Calu3 (cell line): ENCODE measurements around the gene TBC1D8. TPM values are rescaled to one million over a fixed set of nuclear protein-coding genes. Genes with fewer than 3 reads are reported as not detected.

Source experiments
- BruUV-seq: library from RNA; stranded (reverse); fragments of 400-500 nt; replicated peaks from 2 replicates; lab custom pipeline; 2021; lab: Mats Ljungman, UMichigan
- CTCF ChIA-PET: fragments of 300-600 bp; sonication (Branson Sonifier 250); formaldehyde crosslinking; loops from one replicate; lab custom pipeline; 2022; ENCODE audit warnings: antibody characterized with exemption; lab: Charles Lee
- DNase-seq: peaks from one replicate; pipeline ENCODE4 v3.0.0; 2022
- H3K27ac Mint-ChIP-seq: one replicate; pipeline ENCODE4 v1.8.0; 2022; ENCODE audit warnings: mixed read lengths; ENCODE audit not compliant: unreplicated experiment
- H3K27me3 Mint-ChIP-seq: one replicate; pipeline ENCODE4 v1.8.0; 2022; ENCODE audit warnings: mixed read lengths; ENCODE audit not compliant: unreplicated experiment
- H3K36me3 Mint-ChIP-seq: one replicate; pipeline ENCODE4 v1.8.0; 2022; ENCODE audit warnings: mild to moderate bottlenecking, moderate library complexity, mixed read lengths; ENCODE audit not compliant: insufficient read depth, unreplicated experiment
- H3K4me1 Mint-ChIP-seq: one replicate; pipeline ENCODE4 v1.8.0; 2022; ENCODE audit warnings: mild to moderate bottlenecking, low read depth, mixed read lengths; ENCODE audit not compliant: unreplicated experiment
- H3K4me3 Mint-ChIP-seq: one replicate; pipeline ENCODE4 v1.8.0; 2022; ENCODE audit warnings: mild to moderate bottlenecking, low read depth, moderate library complexity, mixed read lengths; ENCODE audit not compliant: unreplicated experiment
- H3K9me3 Mint-ChIP-seq: one replicate; pipeline ENCODE4 v1.8.0; 2022; ENCODE audit warnings: low read depth, mixed read lengths; ENCODE audit not compliant: unreplicated experiment
- intact Hi-C: fragments of 100-400 bp; cut with micrococcal nuclease; formaldehyde crosslinking; loops from one replicate; pipeline ENCODE4 v1.10.0; 2022; ENCODE audit not compliant: unreplicated experiment
- total RNA-seq: library from RNA; stranded (reverse); gene quantifications from 2 replicates; pipeline ENCODE4 v1.2.3, GENCODE V29; 2022
- TF ChIP-seq, protein P1 (sequence below): fragments of 200-600 bp; IDR thresholded peaks from one replicate; pipeline ENCODE4 v1.8.0; 2022; ENCODE audit warnings: antibody characterized with exemption; ENCODE audit not compliant: unreplicated experiment

Gene TBC1D8
- total RNA-seq, 1 experiment from 2014 or later, result 25.3 TPM

- BruUV-seq, result no TSS peak
- CTCF ChIA-PET, result no interaction called here
These were observed 41.6 kb downstream of the TBC1D8 start for GRCh38 chr2:101109451-101110118.

DNA sequence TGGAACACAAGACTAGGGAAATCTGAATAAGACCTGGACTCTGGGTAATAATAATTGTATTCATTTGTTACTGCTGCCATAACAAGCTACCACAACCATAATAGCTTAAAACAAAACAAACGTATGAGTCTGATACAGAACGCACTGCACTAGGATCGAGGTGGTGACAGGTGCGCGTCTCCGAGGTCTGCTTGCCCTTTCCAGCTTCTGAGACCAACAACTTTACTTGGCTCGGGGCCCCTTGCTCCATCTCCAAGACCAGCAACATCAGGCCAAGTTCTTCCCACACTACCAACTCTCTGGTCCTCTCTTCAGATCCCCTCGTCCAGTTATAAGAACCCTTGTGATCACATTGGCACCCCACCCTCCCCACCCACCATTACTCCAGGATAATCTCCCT, 42.8 kb downstream of the TBC1D8 start:
- no peak for DNase-seq
- Mint-ChIP-seq H3K27me3 (no peaks in the 10 kb centered on the region), H3K4me1 (peaks cover 46% of the 10 kb centered on the region), H3K9me3 (no peaks in the 10 kb centered on the region), H3K36me3 (no peaks in the 10 kb centered on the region), H3K27ac (no peak overlapping the region), H3K4me3 (no peak overlapping the region)
- BruUV-seq, result no TSS peak
- intact Hi-C loops, result no loop called here
- CTCF ChIA-PET, result no interaction called here
- TF ChIP-seq, protein P1, sequence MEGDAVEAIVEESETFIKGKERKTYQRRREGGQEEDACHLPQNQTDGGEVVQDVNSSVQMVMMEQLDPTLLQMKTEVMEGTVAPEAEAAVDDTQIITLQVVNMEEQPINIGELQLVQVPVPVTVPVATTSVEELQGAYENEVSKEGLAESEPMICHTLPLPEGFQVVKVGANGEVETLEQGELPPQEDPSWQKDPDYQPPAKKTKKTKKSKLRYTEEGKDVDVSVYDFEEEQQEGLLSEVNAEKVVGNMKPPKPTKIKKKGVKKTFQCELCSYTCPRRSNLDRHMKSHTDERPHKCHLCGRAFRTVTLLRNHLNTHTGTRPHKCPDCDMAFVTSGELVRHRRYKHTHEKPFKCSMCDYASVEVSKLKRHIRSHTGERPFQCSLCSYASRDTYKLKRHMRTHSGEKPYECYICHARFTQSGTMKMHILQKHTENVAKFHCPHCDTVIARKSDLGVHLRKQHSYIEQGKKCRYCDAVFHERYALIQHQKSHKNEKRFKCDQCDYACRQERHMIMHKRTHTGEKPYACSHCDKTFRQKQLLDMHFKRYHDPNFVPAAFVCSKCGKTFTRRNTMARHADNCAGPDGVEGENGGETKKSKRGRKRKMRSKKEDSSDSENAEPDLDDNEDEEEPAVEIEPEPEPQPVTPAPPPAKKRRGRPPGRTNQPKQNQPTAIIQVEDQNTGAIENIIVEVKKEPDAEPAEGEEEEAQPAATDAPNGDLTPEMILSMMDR, result no peak

More at GRCh38 chr2:101109451-101110118, 41.6 kb downstream of the TBC1D8 start:
- intact Hi-C loops, result no loop called here
- H3K27ac Mint-ChIP-seq, result no peak overlapping the region
- no peaks in the 10 kb centered on the region for H3K27me3 Mint-ChIP-seq
- peaks cover 58% of the 10 kb centered on the region for H3K4me1 Mint-ChIP-seq
- no peak overlapping the region for H3K4me3 Mint-ChIP-seq
- TF ChIP-seq, protein P1, result no peak
- no peaks in the 10 kb centered on the region for H3K9me3 Mint-ChIP-seq
- no peak for DNase-seq
- H3K36me3 Mint-ChIP-seq, result no peaks in the 10 kb centered on the region

DNA sequence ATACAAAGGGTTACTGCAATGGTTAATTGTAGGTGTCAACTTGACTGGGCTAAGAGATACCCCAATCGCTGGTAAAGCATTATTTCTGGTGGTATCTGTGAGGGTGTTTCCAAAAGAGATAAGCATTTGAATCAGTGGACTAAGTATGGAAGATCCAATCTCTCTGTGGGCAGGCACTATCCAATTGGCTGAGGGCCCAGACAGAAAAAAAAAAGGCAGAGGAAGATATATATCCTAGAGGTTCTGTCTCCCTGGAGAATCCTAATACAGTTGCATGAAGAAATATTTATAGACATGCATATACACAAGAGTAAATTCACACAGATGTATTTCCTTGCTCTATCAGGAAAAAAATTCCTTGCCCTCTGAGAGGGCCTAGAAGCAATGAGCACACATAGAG, 43.9 kb downstream of the TBC1D8 start:
- TF ChIP-seq, protein P1, result no peak
- H3K9me3 Mint-ChIP-seq, result peaks cover 4% of the 10 kb centered on the region
- CTCF ChIA-PET, result interaction anchor here (0.6 kb wide), 1 partner anchor 19 kb away, joined by 4 read pairs; no protein-coding TSS in a partner anchor
- H3K27ac Mint-ChIP-seq, result no peak overlapping the region
- no peaks in the 10 kb centered on the region for H3K36me3 Mint-ChIP-seq
- H3K27me3 Mint-ChIP-seq, result no peaks in the 10 kb centered on the region
- no TSS peak for BruUV-seq
- no peak overlapping the region for H3K4me3 Mint-ChIP-seq
- H3K4me1 Mint-ChIP-seq, result peaks cover 36% of the 10 kb centered on the region
- DNase-seq, result no peak
- intact Hi-C loops, result no loop called here

- BruUV-seq, result no TSS peak
- intact Hi-C loops, result no loop called here
- DNase-seq, result no peak
- no peaks in the 10 kb centered on the region for H3K27me3 Mint-ChIP-seq
- peak overlapping the region; percentile 64 for H3K27ac Mint-ChIP-seq
- CTCF ChIA-PET, result no interaction called here
- H3K4me1 Mint-ChIP-seq, result peaks cover 30% of the 10 kb centered on the region
- TF ChIP-seq, protein P1, result no peak
- no peak overlapping the region for H3K4me3 Mint-ChIP-seq
- peaks cover 4% of the 10 kb centered on the region for H3K9me3 Mint-ChIP-seq
- no peaks in the 10 kb centered on the region for H3K36me3 Mint-ChIP-seq
These were observed 44.6 kb downstream of the TBC1D8 start for GRCh38 chr2:101106453-101107181.
